ENCODE results near the gene IMMP2L. TPM values are rescaled to one million over a fixed set of nuclear protein-coding genes. Genes with fewer than 3 reads are reported as not detected.
"Not testable (repeated sequence)": the region's sequence is repeated elsewhere in the genome, so short reads cannot be mapped to it uniquely, and the experiment has no call there.

IMMP2L gene
- total RNA-seq, 1 experiment from 2014 or later: 17.2 TPM

GRCh38 chr7:111251365-111251764, 310.9 kb downstream of the IMMP2L start:
- not testable (repeated sequence) for H3K9ac ChIP-seq (ENCODE audit: low read length); H4K20me1 ChIP-seq (ENCODE audit: insufficient read depth, low read depth, low read length); H3K4me2 ChIP-seq (ENCODE audit: low read depth, low read length, poor library complexity, severe bottlenecking); H3K4me1 ChIP-seq (ENCODE audit: low read length); H3K27me3 ChIP-seq (ENCODE audit: low read length); H3K36me3 ChIP-seq (ENCODE audit: insufficient read depth, low read length); H3K9me2 ChIP-seq (replicated peaks; ENCODE audit: insufficient read depth, low read length); H3K79me2 ChIP-seq (ENCODE audit: low read length); H3K4me3 ChIP-seq (ENCODE audit: low read length); H2AFZ ChIP-seq (ENCODE audit: low read length); DNase-seq; H3K27ac ChIP-seq (ENCODE audit: low read length)
- peaks cover 15% of the 10 kb centered on the region for H3K9me3 ChIP-seq (ENCODE audit: low read length)

- H3K79me2 ChIP-seq (ENCODE audit: low read length); H3K27ac ChIP-seq (ENCODE audit: low read length); DNase-seq; H3K9ac ChIP-seq (ENCODE audit: low read length); H2AFZ ChIP-seq (ENCODE audit: low read length); H3K4me3 ChIP-seq (ENCODE audit: low read length); H3K4me1 ChIP-seq (ENCODE audit: low read length); H3K9me2 ChIP-seq (replicated peaks; ENCODE audit: insufficient read depth, low read length); H4K20me1 ChIP-seq (ENCODE audit: insufficient read depth, low read depth, low read length); H3K27me3 ChIP-seq (ENCODE audit: low read length); H3K4me2 ChIP-seq (ENCODE audit: low read depth, low read length, poor library complexity, severe bottlenecking); H3K36me3 ChIP-seq (ENCODE audit: insufficient read depth, low read length): not testable (repeated sequence)
- peaks cover 15% of the 10 kb centered on the region for H3K9me3 ChIP-seq (ENCODE audit: low read length)
Observed at GRCh38 chr7:111249807-111250206, 312.5 kb downstream of the IMMP2L start.

- no peak overlapping the region for H3K4me2 ChIP-seq (ENCODE audit: low read depth, low read length, poor library complexity, severe bottlenecking)
- no peaks in the 10 kb centered on the region for H4K20me1 ChIP-seq (ENCODE audit: insufficient read depth, low read depth, low read length)
- H3K9me2 ChIP-seq (replicated peaks; ENCODE audit: insufficient read depth, low read length): no peaks in the 10 kb centered on the region
- H3K4me3 ChIP-seq (ENCODE audit: low read length): no peak overlapping the region
- DNase-seq: no peak
- no peak overlapping the region for H3K27ac ChIP-seq (ENCODE audit: low read length)
- H3K4me1 ChIP-seq (ENCODE audit: low read length): no peaks in the 10 kb centered on the region
- no peaks in the 10 kb centered on the region for H3K27me3 ChIP-seq (ENCODE audit: low read length)
- 0 out of 2 replicates have a peak, but pooled peaks cover 5% of the 10 kb centered on the region for H3K9me3 ChIP-seq (ENCODE audit: low read length)
- no peak overlapping the region for H3K9ac ChIP-seq (ENCODE audit: low read length)
- H3K79me2 ChIP-seq (ENCODE audit: low read length): no peaks in the 10 kb centered on the region
- no peak overlapping the region for H2AFZ ChIP-seq (ENCODE audit: low read length)
- no peaks in the 10 kb centered on the region for H3K36me3 ChIP-seq (ENCODE audit: insufficient read depth, low read length)
Observed at GRCh38 chr7:111242141-111242755, 320.0 kb downstream of the IMMP2L start.

- no peaks in the 10 kb centered on the region for H3K27me3 ChIP-seq (ENCODE audit: low read length)
Observed at GRCh38 chr7:111240371-111240770, 321.9 kb downstream of the IMMP2L start.

GRCh38 chr7:111239437-111239836, 322.9 kb downstream of the IMMP2L start:
- Histone ChIP-seq H3K9ac (ENCODE audit: low read length) (no peak overlapping the region), H3K4me2 (ENCODE audit: low read depth, low read length, poor library complexity, severe bottlenecking) (no peak overlapping the region), H2AFZ (ENCODE audit: low read length) (no peak overlapping the region), H3K36me3 (ENCODE audit: insufficient read depth, low read length) (no peaks in the 10 kb centered on the region), H3K9me2 (replicated peaks; ENCODE audit: insufficient read depth, low read length) (no peaks in the 10 kb centered on the region), H4K20me1 (ENCODE audit: insufficient read depth, low read depth, low read length) (no peaks in the 10 kb centered on the region), H3K27me3 (ENCODE audit: low read length) (no peaks in the 10 kb centered on the region), H3K4me1 (ENCODE audit: low read length) (no peaks in the 10 kb centered on the region), H3K9me3 (ENCODE audit: low read length) (0 out of 2 replicates have a peak, but pooled peaks cover 5% of the 10 kb centered on the region), H3K27ac (ENCODE audit: low read length) (no peak overlapping the region), H3K4me3 (ENCODE audit: low read length) (no peak overlapping the region), H3K79me2 (ENCODE audit: low read length) (no peaks in the 10 kb centered on the region)
- no peak for DNase-seq

More at GRCh38 chr7:111240371-111240770, 321.9 kb downstream of the IMMP2L start:
- Histone ChIP-seq H3K4me2 (ENCODE audit: low read depth, low read length, poor library complexity, severe bottlenecking) (no peak overlapping the region), H3K9me2 (replicated peaks; ENCODE audit: insufficient read depth, low read length) (no peaks in the 10 kb centered on the region), H3K4me3 (ENCODE audit: low read length) (no peak overlapping the region), H3K9ac (ENCODE audit: low read length) (no peak overlapping the region), H3K27ac (ENCODE audit: low read length) (no peak overlapping the region), H3K79me2 (ENCODE audit: low read length) (no peaks in the 10 kb centered on the region), H3K9me3 (ENCODE audit: low read length) (0 out of 2 replicates have a peak, but pooled peaks cover 5% of the 10 kb centered on the region), H4K20me1 (ENCODE audit: insufficient read depth, low read depth, low read length) (no peaks in the 10 kb centered on the region), H2AFZ (ENCODE audit: low read length) (no peak overlapping the region), H3K4me1 (ENCODE audit: low read length) (no peaks in the 10 kb centered on the region), H3K36me3 (ENCODE audit: insufficient read depth, low read length) (no peaks in the 10 kb centered on the region)
- DNase-seq: no peak

- no peak overlapping the region for H3K4me3 ChIP-seq (ENCODE audit: low read length)
- H3K9ac ChIP-seq (ENCODE audit: low read length): no peak overlapping the region
- H3K79me2 ChIP-seq (ENCODE audit: low read length): no peaks in the 10 kb centered on the region
- no peak for DNase-seq
- no peaks in the 10 kb centered on the region for H3K4me1 ChIP-seq (ENCODE audit: low read length)
- no peaks in the 10 kb centered on the region for H3K36me3 ChIP-seq (ENCODE audit: insufficient read depth, low read length)
- H3K27me3 ChIP-seq (ENCODE audit: low read length): no peaks in the 10 kb centered on the region
- H3K27ac ChIP-seq (ENCODE audit: low read length): no peak overlapping the region
- H3K9me3 ChIP-seq (ENCODE audit: low read length): 0 out of 2 replicates have a peak, but pooled peaks cover 5% of the 10 kb centered on the region
- no peak overlapping the region for H2AFZ ChIP-seq (ENCODE audit: low read length)
- H3K4me2 ChIP-seq (ENCODE audit: low read depth, low read length, poor library complexity, severe bottlenecking): no peak overlapping the region
- no peaks in the 10 kb centered on the region for H3K9me2 ChIP-seq (replicated peaks; ENCODE audit: insufficient read depth, low read length)
- H4K20me1 ChIP-seq (ENCODE audit: insufficient read depth, low read depth, low read length): no peaks in the 10 kb centered on the region
Observed at GRCh38 chr7:111238886-111239285, 323.4 kb downstream of the IMMP2L start.

- no peak overlapping the region for H3K4me2 ChIP-seq (ENCODE audit: low read depth, low read length, poor library complexity, severe bottlenecking)
- H3K27me3 ChIP-seq (ENCODE audit: low read length): no peaks in the 10 kb centered on the region
- H2AFZ ChIP-seq (ENCODE audit: low read length): no peak overlapping the region
- H3K9ac ChIP-seq (ENCODE audit: low read length): no peak overlapping the region
- H3K4me3 ChIP-seq (ENCODE audit: low read length): no peak overlapping the region
- no peaks in the 10 kb centered on the region for H4K20me1 ChIP-seq (ENCODE audit: insufficient read depth, low read depth, low read length)
- no peaks in the 10 kb centered on the region for H3K4me1 ChIP-seq (ENCODE audit: low read length)
- no peak for DNase-seq
- peaks cover 8% of the 10 kb centered on the region; the same call in 1 of the 2 replicates for H3K9me3 ChIP-seq (ENCODE audit: low read length)
- no peaks in the 10 kb centered on the region for H3K9me2 ChIP-seq (replicated peaks; ENCODE audit: insufficient read depth, low read length)
- H3K36me3 ChIP-seq (ENCODE audit: insufficient read depth, low read length): no peaks in the 10 kb centered on the region
- H3K79me2 ChIP-seq (ENCODE audit: low read length): no peaks in the 10 kb centered on the region
- no peak overlapping the region for H3K27ac ChIP-seq (ENCODE audit: low read length)
Observed at GRCh38 chr7:111235709-111236108, 326.6 kb downstream of the IMMP2L start.

- H4K20me1 ChIP-seq (ENCODE audit: insufficient read depth, low read depth, low read length): no peaks in the 10 kb centered on the region
- no peak overlapping the region for H2AFZ ChIP-seq (ENCODE audit: low read length)
- peaks cover 3% of the 10 kb centered on the region; the same call in 1 of the 2 replicates for H3K9me3 ChIP-seq (ENCODE audit: low read length)
- DNase-seq: no peak
- no peak overlapping the region for H3K27ac ChIP-seq (ENCODE audit: low read length)
- H3K9me2 ChIP-seq (replicated peaks; ENCODE audit: insufficient read depth, low read length): no peaks in the 10 kb centered on the region
- H3K4me3 ChIP-seq (ENCODE audit: low read length): no peak overlapping the region
- H3K4me1 ChIP-seq (ENCODE audit: low read length): no peaks in the 10 kb centered on the region
- no peak overlapping the region for H3K4me2 ChIP-seq (ENCODE audit: low read depth, low read length, poor library complexity, severe bottlenecking)
- no peaks in the 10 kb centered on the region for H3K36me3 ChIP-seq (ENCODE audit: insufficient read depth, low read length)
- no peaks in the 10 kb centered on the region for H3K27me3 ChIP-seq (ENCODE audit: low read length)
- H3K79me2 ChIP-seq (ENCODE audit: low read length): no peaks in the 10 kb centered on the region
- no peak overlapping the region for H3K9ac ChIP-seq (ENCODE audit: low read length)
Observed at GRCh38 chr7:111232249-111233084, 329.8 kb downstream of the IMMP2L start.

All from Karpas-422 (cell line).